H1 (cell line): ENCODE measurements around the gene MYO1D.

ENCODE experiments used
- CBX8 ChIP-seq: fragments of 300-800, 300-1000 bp; sonication (generic); IDR thresholded peaks from 2 replicates; pipeline ENCODE4 v1.7.1; 2016; ENCODE audit warnings: low read depth, low read length, borderline replicate concordance
- EP300 ChIP-seq, 2 experiments: IDR thresholded peaks; 1 replicate in 1 of 2; 2 replicates in 1 of 2; pipeline ENCODE4 v1.6.1; 2011 to 2012; ENCODE audit warnings: low read depth in 2 of 2, low read length in 2 of 2, mild to moderate bottlenecking in 2 of 2, borderline replicate concordance in 1 of 2, inconsistent platforms in 1 of 2, moderate library complexity in 1 of 2
- GABPA ChIP-seq: IDR thresholded peaks from 2 replicates; pipeline ENCODE4 v1.6.1; 2011; ENCODE audit warnings: mild to moderate bottlenecking, low read length, moderate library complexity, borderline replicate concordance; ENCODE audit not compliant: insufficient read depth
- KDM5A ChIP-seq: fragments of 200-600 bp; IDR thresholded peaks from 2 replicates; pipeline ENCODE4 v1.7.1; 2012; ENCODE audit warnings: mild to moderate bottlenecking, low read length, inconsistent platforms, mixed read lengths
- MAFK ChIP-seq: IDR thresholded peaks from 2 replicates; pipeline ENCODE4 v1.6.1; 2012; ENCODE audit warnings: low read depth, mild to moderate bottlenecking, improper control_type of control experiment, low read length
- NRF1 ChIP-seq: IDR thresholded peaks from 2 replicates; pipeline ENCODE4 v1.6.1; 2011; ENCODE audit warnings: mild to moderate bottlenecking, low read depth, low read length, improper control_type of control experiment
- POLR2A ChIP-seq, 2 experiments: IDR thresholded peaks; 1 replicate in 1 of 2; 2 replicates in 1 of 2; pipeline ENCODE4 v1.6.1; 2011; ENCODE audit warnings: low read depth in 2 of 2, low read length in 2 of 2, mild to moderate bottlenecking in 2 of 2; ENCODE audit errors: control extremely low read depth in 1 of 2
- TAF1 ChIP-seq: IDR thresholded peaks from 2 replicates; pipeline ENCODE4 v1.6.1; 2011; ENCODE audit warnings: mild to moderate bottlenecking, low read depth, low read length
- TAF7 ChIP-seq: optimal IDR thresholded peaks from 2 replicates; pipeline ENCODE3; 2011; ENCODE audit warnings: low read depth, mild to moderate bottlenecking, inconsistent platforms, low read length, moderate library complexity, borderline replicate concordance
- ZNF274 ChIP-seq: IDR thresholded peaks from 2 replicates; pipeline ENCODE4 v1.7.0; 2012; ENCODE audit warnings: low read length, borderline replicate concordance; ENCODE audit errors: extremely low read depth
- TF ChIP-seq, protein P1 (sequence below), 3 experiments: IDR thresholded peaks; 1 replicate in 2 of 3; 2 replicates in 1 of 3; pipeline versions ENCODE4 v1.5.1 to v1.6.1; 2011; ENCODE audit warnings: low read length in 3 of 3, mild to moderate bottlenecking in 3 of 3, inconsistent platforms in 2 of 3, low read depth in 1 of 3, moderate library complexity in 1 of 3; ENCODE audit not compliant: insufficient read depth in 1 of 3; ENCODE audit errors: control extremely low read depth in 1 of 3
- TF ChIP-seq, protein P2 (sequence below): IDR thresholded peaks from 2 replicates; pipeline ENCODE4 v1.6.1; 2012; ENCODE audit warnings: low read length, inconsistent platforms

DNA sequence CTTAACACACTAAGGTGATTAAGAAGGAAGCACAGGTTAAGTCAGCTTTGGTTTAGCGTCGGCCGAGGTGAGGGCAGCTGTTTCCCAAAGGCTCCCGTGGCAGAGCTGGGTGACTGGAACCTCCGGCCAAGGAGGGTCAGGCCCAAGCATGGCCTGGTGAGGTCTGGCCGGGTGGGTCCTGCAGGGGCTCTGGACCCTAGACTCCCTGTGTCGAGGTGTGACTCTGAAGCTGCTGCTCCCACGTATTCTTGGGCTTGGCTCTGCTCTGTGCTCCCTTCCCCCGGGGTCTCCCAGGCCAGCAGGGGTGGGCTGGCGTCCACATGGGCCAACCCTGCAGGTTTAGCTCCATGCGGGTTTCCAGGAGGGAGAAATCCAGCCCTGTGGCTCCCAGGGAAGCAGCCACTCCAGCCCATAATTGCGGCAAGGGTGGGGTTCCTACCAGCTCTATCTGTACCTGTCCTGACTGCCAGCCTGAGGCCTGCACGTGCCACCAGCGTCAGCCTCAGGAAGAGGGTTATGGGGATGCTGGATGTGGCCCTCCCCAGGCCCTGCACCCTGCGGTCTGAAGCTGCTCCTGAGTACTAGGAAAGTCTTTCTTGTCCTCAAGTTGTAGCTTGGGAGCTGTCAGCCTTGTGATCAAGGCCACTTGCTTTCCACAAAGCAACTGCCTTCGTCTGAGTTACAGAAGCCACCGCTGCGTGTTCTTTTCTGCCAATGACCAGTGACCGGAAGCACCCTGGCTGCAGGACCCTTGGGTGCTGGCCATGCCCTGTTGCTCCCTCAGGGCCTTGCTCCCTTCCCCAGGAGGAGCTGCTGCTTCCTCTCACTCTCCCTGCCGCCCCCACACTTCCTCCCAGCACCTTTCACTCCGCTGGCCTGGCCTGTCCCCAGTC, 385.3 kb downstream of the MYO1D start:
- TF ChIP-seq KDM5A (no peak), NRF1 (no peak), EP300 (IDR thresholded peaks at IDR 0.05; ENCODE audit: borderline replicate concordance in 1 of 2, low read depth in 2 of 2, low read length in 2 of 2) (no peak), TAF7 (no peak), MAFK (no peak), ZNF274 (no peak), CBX8 (no peak), POLR2A (IDR thresholded peaks at IDR 0.05; ENCODE audit: control extremely low read depth in 1 of 2, low read depth in 2 of 2, low read length in 2 of 2) (no peak), TAF1 (no peak), GABPA (no peak)
- TF ChIP-seq, protein P1, sequence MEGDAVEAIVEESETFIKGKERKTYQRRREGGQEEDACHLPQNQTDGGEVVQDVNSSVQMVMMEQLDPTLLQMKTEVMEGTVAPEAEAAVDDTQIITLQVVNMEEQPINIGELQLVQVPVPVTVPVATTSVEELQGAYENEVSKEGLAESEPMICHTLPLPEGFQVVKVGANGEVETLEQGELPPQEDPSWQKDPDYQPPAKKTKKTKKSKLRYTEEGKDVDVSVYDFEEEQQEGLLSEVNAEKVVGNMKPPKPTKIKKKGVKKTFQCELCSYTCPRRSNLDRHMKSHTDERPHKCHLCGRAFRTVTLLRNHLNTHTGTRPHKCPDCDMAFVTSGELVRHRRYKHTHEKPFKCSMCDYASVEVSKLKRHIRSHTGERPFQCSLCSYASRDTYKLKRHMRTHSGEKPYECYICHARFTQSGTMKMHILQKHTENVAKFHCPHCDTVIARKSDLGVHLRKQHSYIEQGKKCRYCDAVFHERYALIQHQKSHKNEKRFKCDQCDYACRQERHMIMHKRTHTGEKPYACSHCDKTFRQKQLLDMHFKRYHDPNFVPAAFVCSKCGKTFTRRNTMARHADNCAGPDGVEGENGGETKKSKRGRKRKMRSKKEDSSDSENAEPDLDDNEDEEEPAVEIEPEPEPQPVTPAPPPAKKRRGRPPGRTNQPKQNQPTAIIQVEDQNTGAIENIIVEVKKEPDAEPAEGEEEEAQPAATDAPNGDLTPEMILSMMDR (IDR thresholded peaks at IDR 0.05; ENCODE audit: control extremely low read depth in 1 of 3, insufficient read depth in 1 of 3, low read depth in 1 of 3, low read length in 3 of 3), result no peak
- TF ChIP-seq, protein P2, sequence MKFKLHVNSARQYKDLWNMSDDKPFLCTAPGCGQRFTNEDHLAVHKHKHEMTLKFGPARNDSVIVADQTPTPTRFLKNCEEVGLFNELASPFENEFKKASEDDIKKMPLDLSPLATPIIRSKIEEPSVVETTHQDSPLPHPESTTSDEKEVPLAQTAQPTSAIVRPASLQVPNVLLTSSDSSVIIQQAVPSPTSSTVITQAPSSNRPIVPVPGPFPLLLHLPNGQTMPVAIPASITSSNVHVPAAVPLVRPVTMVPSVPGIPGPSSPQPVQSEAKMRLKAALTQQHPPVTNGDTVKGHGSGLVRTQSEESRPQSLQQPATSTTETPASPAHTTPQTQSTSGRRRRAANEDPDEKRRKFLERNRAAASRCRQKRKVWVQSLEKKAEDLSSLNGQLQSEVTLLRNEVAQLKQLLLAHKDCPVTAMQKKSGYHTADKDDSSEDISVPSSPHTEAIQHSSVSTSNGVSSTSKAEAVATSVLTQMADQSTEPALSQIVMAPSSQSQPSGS, result no peak
